Left ventricle myocardium inferior (tissue), 1 donor: Measurements from ENCODE around the gene ADO. TPM values are rescaled to one million over a fixed set of nuclear protein-coding genes. Genes with fewer than 3 reads are reported as not detected.

Experiments
- DNase-seq: peaks from one replicate; pipeline ENCODE4 v3.0.0-alpha.2; 2020
- H3K27ac ChIP-seq: fragments of 200-600 bp; replicated peaks from 2 replicates; pipeline ENCODE4 v1.8.0; 2021
- H3K27me3 ChIP-seq: fragments of 200-600 bp; 2 replicates; pipeline ENCODE4 v1.8.0; 2021; ENCODE audit warnings: low read depth
- H3K36me3 ChIP-seq: fragments of 200-600 bp; 2 replicates; pipeline ENCODE4 v1.8.0; 2021
- H3K4me1 ChIP-seq: fragments of 200-600 bp; 2 replicates; pipeline ENCODE4 v1.8.0; 2021
- H3K4me3 ChIP-seq: fragments of 200-600 bp; 2 replicates; pipeline ENCODE4 v1.8.0; 2021; ENCODE audit warnings: mild to moderate bottlenecking, moderate library complexity
- H3K9me3 ChIP-seq: fragments of 200-600 bp; replicated peaks from 2 replicates; pipeline ENCODE4 v1.8.0; 2021
- intact Hi-C: fragments of 100-400 bp; cut with micrococcal nuclease; formaldehyde crosslinking; loops from one replicate; pipeline ENCODE4 v1.11.0; 2022
- total RNA-seq: library from RNA; stranded (reverse); fragmentation: NEBNext Ultra II Directional; extraction: Animal tissue kit (Norgen Biotek cat#: 25700); gene quantifications from one replicate; pipeline ENCODE4 v1.2.1, GENCODE V29; 2021
- TF ChIP-seq, protein P1 (sequence below): fragments of 200-600 bp; IDR thresholded peaks from 2 replicates; pipeline ENCODE4 v1.8.0; 2021; ENCODE audit warnings: antibody characterized with exemption, mild to moderate bottlenecking, borderline replicate concordance
- donor health status: DM: no; HTN: yes; CAD: no; lungs with severe emphysema.

Gene ADO
- total RNA-seq, 1 donor from 2014 or later: 18.9 TPM

GRCh38 chr10:62761115-62761514, 43.4 kb upstream of the ADO start:
- H3K27ac ChIP-seq: peak overlapping the region; percentile 85
- H3K36me3 ChIP-seq: no peaks in the 10 kb centered on the region
- peaks cover 41% of the 10 kb centered on the region for H3K4me1 ChIP-seq
- no peak for DNase-seq
- TF ChIP-seq, protein P1, sequence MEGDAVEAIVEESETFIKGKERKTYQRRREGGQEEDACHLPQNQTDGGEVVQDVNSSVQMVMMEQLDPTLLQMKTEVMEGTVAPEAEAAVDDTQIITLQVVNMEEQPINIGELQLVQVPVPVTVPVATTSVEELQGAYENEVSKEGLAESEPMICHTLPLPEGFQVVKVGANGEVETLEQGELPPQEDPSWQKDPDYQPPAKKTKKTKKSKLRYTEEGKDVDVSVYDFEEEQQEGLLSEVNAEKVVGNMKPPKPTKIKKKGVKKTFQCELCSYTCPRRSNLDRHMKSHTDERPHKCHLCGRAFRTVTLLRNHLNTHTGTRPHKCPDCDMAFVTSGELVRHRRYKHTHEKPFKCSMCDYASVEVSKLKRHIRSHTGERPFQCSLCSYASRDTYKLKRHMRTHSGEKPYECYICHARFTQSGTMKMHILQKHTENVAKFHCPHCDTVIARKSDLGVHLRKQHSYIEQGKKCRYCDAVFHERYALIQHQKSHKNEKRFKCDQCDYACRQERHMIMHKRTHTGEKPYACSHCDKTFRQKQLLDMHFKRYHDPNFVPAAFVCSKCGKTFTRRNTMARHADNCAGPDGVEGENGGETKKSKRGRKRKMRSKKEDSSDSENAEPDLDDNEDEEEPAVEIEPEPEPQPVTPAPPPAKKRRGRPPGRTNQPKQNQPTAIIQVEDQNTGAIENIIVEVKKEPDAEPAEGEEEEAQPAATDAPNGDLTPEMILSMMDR: no peak
- no peak overlapping the region for H3K4me3 ChIP-seq
- H3K9me3 ChIP-seq: no peaks in the 10 kb centered on the region
- intact Hi-C loops: no loop called here
- no peaks in the 10 kb centered on the region for H3K27me3 ChIP-seq

- Histone ChIP-seq H3K27me3 (no peaks in the 10 kb centered on the region), H3K4me3 (no peak overlapping the region), H3K9me3 (no peaks in the 10 kb centered on the region), H3K27ac (peak overlapping the region; percentile 85), H3K36me3 (no peaks in the 10 kb centered on the region), H3K4me1 (peaks cover 41% of the 10 kb centered on the region)
- peak; percentile 72 for DNase-seq
- TF ChIP-seq, protein P1: no peak
- intact Hi-C loops: no loop called here
These were observed 41.4 kb upstream of the ADO start for GRCh38 chr10:62763155-62763554.

DNA sequence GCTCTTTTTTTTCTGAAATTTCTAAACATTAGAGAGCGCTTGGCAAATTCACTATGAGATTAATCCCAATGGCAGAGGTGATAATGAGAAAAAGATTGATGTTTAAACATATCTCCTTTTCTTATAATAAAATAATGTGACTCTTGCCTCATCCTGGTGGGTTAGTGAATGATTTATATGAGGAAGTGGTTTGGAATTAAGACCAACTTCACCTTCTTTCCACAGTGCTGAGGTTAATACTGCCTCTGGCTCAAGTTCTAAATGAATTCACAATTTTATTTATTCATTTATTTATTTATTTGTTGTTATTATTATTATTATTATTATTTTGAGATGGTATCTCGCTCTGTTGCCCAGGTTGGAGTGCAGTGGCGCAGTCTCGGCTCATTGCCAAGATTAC, 40.5 kb upstream of the ADO start:
- intact Hi-C loops: no loop called here
- DNase-seq: no peak
- TF ChIP-seq, protein P1: no peak

GRCh38 chr10:62765726-62766125, 38.8 kb upstream of the ADO start:
- no peak overlapping the region for H3K27ac ChIP-seq
- H3K27me3 ChIP-seq: no peaks in the 10 kb centered on the region
- no peak overlapping the region for H3K4me3 ChIP-seq
- no peaks in the 10 kb centered on the region for H3K9me3 ChIP-seq
- DNase-seq: no peak
- TF ChIP-seq, protein P1: no peak
- peaks cover 43% of the 10 kb centered on the region for H3K4me1 ChIP-seq
- intact Hi-C loops: no loop called here
- H3K36me3 ChIP-seq: no peaks in the 10 kb centered on the region

More for the DNA sequence above, 40.5 kb upstream of the ADO start:
- no peaks in the 10 kb centered on the region for H3K9me3 ChIP-seq
- H3K27ac ChIP-seq: peak overlapping the region; percentile 85
- no peaks in the 10 kb centered on the region for H3K27me3 ChIP-seq
- H3K36me3 ChIP-seq: no peaks in the 10 kb centered on the region
- H3K4me3 ChIP-seq: no peak overlapping the region
- peaks cover 41% of the 10 kb centered on the region for H3K4me1 ChIP-seq

DNA sequence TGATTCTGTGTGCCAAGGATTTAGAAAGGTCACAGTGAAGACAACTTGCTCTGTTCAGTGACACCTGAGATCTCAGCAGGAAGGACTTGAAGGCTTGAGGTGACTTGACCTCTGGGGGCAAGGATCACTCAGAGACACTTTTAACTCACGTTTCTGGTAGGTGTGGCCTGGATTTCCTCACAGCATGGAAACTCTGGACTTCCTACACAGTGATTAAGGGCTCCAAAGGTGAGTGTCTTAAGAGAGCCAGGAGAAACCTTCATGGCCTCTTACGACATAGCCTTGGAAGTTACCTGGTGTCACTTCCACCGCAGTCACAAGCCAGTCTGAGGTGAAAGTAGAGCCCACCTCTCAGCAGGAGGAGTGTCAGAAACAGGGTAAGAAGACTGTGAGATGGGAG, 38.1 kb upstream of the ADO start:
- intact Hi-C loops: no loop called here
- Histone ChIP-seq H3K9me3 (no peaks in the 10 kb centered on the region), H3K4me1 (peaks cover 43% of the 10 kb centered on the region), H3K36me3 (no peaks in the 10 kb centered on the region), H3K27me3 (no peaks in the 10 kb centered on the region), H3K4me3 (no peak overlapping the region), H3K27ac (no peak overlapping the region)
- DNase-seq: no peak
- TF ChIP-seq, protein P1: no peak
